IPS-20b (cell line): ENCODE measurements around the gene KCNE1.

Experiments
- H3K27ac ChIP-seq: one replicate; pipeline ENCODE4 v1.5.1; 2013; ENCODE audit warnings: low read length
- H3K27me3 ChIP-seq: 2 replicates; pipeline ENCODE4 v1.6.1; 2013; ENCODE audit warnings: mild to moderate bottlenecking, low read length, inconsistent platforms; ENCODE audit not compliant: insufficient read depth
- H3K36me3 ChIP-seq: 2 replicates; pipeline ENCODE4 v1.6.1; 2013; ENCODE audit warnings: low read depth, mild to moderate bottlenecking, inconsistent platforms, low read length, moderate library complexity; ENCODE audit not compliant: insufficient read depth
- H3K4me1 ChIP-seq: 2 replicates; pipeline ENCODE4 v1.6.1; 2013; ENCODE audit warnings: mild to moderate bottlenecking, control low read depth, inconsistent platforms, low read length, moderate library complexity; ENCODE audit not compliant: insufficient read depth
- H3K4me3 ChIP-seq: 2 replicates; pipeline ENCODE4 v1.5.1; 2013; ENCODE audit warnings: mild to moderate bottlenecking, low read length, inconsistent platforms
- H3K9ac ChIP-seq: 2 replicates; pipeline ENCODE4 v1.6.1; 2013; ENCODE audit warnings: low read depth, mild to moderate bottlenecking, inconsistent platforms, low read length, moderate library complexity
- H3K9me3 ChIP-seq: 2 replicates; pipeline ENCODE4 v1.6.1; 2013; ENCODE audit warnings: mild to moderate bottlenecking, low read depth, low read length, inconsistent platforms; ENCODE audit not compliant: insufficient read depth

The KCNE1 gene

GRCh38 chr21:34550182-34550799 is 38.3 kb upstream of the KCNE1 start:
- Histone ChIP-seq H3K4me1 (peaks cover 8% of the 10 kb centered on the region), H3K36me3 (no peaks in the 10 kb centered on the region), H3K27ac (no peak overlapping the region), H3K4me3 (no peak overlapping the region), H3K9me3 (peaks cover 5% of the 10 kb centered on the region), H3K27me3 (no peaks in the 10 kb centered on the region), H3K9ac (no peak overlapping the region)

GRCh38 chr21:34548781-34549376 is 36.9 kb upstream of the KCNE1 start:
- no peak overlapping the region for H3K9ac ChIP-seq
- H3K36me3 ChIP-seq, result no peaks in the 10 kb centered on the region
- no peaks in the 10 kb centered on the region for H3K27me3 ChIP-seq
- no peak overlapping the region for H3K27ac ChIP-seq
- no peak overlapping the region for H3K4me3 ChIP-seq
- no peaks in the 10 kb centered on the region for H3K9me3 ChIP-seq
- H3K4me1 ChIP-seq, result peaks cover 11% of the 10 kb centered on the region

GRCh38 chr21:34546542-34546941 is 34.5 kb upstream of the KCNE1 start:
- H3K4me3 ChIP-seq, result no peak overlapping the region
- H3K9ac ChIP-seq, result no peak overlapping the region
- H3K9me3 ChIP-seq, result no peaks in the 10 kb centered on the region
- peaks cover 11% of the 10 kb centered on the region for H3K4me1 ChIP-seq
- H3K36me3 ChIP-seq, result no peaks in the 10 kb centered on the region
- H3K27ac ChIP-seq, result no peak overlapping the region
- no peaks in the 10 kb centered on the region for H3K27me3 ChIP-seq

DNA sequence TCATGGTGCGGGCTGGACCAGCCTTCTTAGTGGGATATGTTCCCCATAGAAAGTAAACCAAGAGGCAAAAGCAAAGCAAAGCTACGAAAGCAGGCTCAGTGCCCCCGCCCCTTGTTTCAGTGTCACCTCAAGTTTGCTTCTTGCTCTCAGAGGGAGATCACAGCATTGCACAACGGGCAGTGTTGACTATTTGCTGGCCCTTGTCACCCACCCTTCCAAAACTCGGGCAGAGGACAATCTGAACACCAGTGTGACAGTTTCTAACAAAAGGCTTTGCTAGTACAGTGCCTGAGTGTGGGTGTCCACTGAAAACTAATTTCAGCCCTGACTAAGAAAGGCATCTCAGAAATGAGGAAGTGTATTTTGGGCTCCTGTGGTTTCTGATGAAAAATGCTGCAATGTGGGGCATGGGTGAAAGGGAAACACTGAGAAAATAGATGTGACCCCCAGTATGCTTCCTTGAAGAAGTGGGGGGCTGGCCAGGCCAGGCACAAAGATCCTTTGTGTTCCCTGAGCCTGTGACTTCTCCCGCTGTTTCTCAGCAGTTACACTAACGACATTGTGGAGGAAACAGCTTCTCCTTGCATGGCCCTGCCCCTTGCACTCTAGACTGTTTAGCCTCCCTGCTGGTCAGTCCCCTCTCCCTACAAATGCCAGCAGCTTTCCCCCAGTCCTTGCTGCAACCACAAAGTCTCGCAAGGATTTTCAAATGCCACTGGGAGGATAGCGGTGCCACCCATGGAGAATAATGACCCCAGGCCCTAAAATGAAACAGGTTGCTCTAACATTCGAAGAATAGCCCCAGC is 33.3 kb upstream of the KCNE1 start:
- Histone ChIP-seq H3K4me1 (peaks cover 11% of the 10 kb centered on the region), H3K27me3 (no peaks in the 10 kb centered on the region), H3K9me3 (no peaks in the 10 kb centered on the region), H3K36me3 (no peaks in the 10 kb centered on the region), H3K27ac (no peak overlapping the region), H3K4me3 (0 out of 2 replicates have a peak overlapping the region, but pooled peaks have one; percentile 25), H3K9ac (no peak overlapping the region)

DNA sequence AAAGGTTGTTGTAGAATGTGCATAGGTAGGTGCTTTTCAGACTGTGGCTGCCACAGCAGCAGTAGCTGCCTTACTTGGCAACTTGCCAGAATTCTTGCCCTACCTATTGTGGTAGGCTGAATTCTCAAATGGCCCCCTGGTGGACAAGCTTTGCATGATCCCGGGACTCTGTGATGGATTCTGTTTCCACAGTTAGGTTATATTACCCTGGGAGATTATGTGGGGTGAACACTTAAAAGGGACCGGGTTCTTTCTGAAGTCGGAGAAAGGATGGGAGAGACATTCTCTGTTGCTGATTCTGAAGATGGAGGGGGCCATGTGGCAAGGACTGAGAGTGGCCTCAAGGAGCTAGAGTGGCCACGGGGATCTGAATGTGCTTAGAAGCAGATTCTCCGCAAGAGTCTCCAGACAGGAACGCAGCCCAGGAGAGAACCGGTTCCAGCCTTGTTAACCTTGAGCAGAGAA is 32.1 kb upstream of the KCNE1 start:
- no peak overlapping the region for H3K27ac ChIP-seq
- H3K9ac ChIP-seq, result no peak overlapping the region
- no peaks in the 10 kb centered on the region for H3K27me3 ChIP-seq
- H3K4me1 ChIP-seq, result peaks cover 11% of the 10 kb centered on the region
- no peaks in the 10 kb centered on the region for H3K9me3 ChIP-seq
- no peaks in the 10 kb centered on the region for H3K36me3 ChIP-seq
- no peak overlapping the region for H3K4me3 ChIP-seq

DNA sequence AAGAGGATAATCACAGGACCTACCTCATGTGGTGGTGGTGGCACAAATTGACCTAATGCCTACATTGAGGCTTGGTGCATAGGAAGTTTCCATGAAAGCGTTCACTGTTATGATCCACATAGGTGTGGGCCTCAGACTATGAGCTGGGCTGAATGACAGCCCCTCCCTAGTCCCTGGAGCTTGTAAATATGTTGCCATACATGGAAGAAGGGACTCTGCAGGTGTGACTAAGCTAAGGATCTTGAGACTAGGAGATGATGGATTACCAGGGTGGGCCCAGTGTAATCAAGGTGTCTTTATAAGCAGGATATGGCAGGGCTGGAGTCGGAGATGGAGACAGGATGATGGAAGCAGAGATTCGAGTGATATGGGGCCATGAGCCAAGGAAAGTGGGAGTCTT is 31.0 kb upstream of the KCNE1 start:
- Histone ChIP-seq H3K4me1 (peaks cover 11% of the 10 kb centered on the region), H3K36me3 (no peaks in the 10 kb centered on the region), H3K27me3 (no peaks in the 10 kb centered on the region), H3K9ac (no peak overlapping the region), H3K4me3 (no peak overlapping the region), H3K27ac (no peak overlapping the region), H3K9me3 (no peaks in the 10 kb centered on the region)

- H3K4me3 ChIP-seq, result no peak overlapping the region
- H3K27ac ChIP-seq, result no peak overlapping the region
- H3K9ac ChIP-seq, result no peak overlapping the region
- H3K4me1 ChIP-seq, result peaks cover 2% of the 10 kb centered on the region
- no peaks in the 10 kb centered on the region for H3K9me3 ChIP-seq
- no peaks in the 10 kb centered on the region for H3K36me3 ChIP-seq
- H3K27me3 ChIP-seq, result no peaks in the 10 kb centered on the region
These were observed 28.2 kb upstream of the KCNE1 start for GRCh38 chr21:34540206-34540605.

DNA sequence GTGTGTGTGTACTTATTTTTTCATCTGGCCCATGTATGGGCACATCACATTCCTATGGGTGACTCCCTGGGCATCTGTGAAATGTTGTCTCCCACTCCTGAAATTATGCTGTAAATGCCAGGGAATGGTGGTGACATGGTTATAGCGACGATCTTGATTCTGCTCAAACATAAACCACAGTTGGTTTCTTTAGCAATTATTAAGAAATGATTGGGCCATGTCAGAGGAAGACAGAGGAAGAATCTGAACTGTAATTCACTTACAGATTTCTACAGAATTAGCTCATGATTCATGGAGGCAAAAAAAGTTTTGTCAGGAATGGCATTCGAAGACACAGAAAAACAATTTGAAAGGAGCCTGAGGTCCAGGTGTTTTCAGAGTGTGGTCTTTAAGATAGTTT is 25.8 kb upstream of the KCNE1 start:
- Histone ChIP-seq H3K4me3 (no peak overlapping the region), H3K27me3 (no peaks in the 10 kb centered on the region), H3K9me3 (no peaks in the 10 kb centered on the region), H3K4me1 (no peaks in the 10 kb centered on the region), H3K9ac (no peak overlapping the region), H3K27ac (no peak overlapping the region), H3K36me3 (no peaks in the 10 kb centered on the region)

GRCh38 chr21:34536820-34537219 is 24.8 kb upstream of the KCNE1 start:
- H3K36me3 ChIP-seq, result no peaks in the 10 kb centered on the region
- no peak overlapping the region for H3K4me3 ChIP-seq
- no peaks in the 10 kb centered on the region for H3K27me3 ChIP-seq
- no peaks in the 10 kb centered on the region for H3K4me1 ChIP-seq
- H3K27ac ChIP-seq, result no peak overlapping the region
- H3K9me3 ChIP-seq, result no peaks in the 10 kb centered on the region
- H3K9ac ChIP-seq, result no peak overlapping the region

- H3K27me3 ChIP-seq, result no peaks in the 10 kb centered on the region
- no peak overlapping the region for H3K9ac ChIP-seq
- no peaks in the 10 kb centered on the region for H3K4me1 ChIP-seq
- H3K4me3 ChIP-seq, result no peak overlapping the region
- no peaks in the 10 kb centered on the region for H3K36me3 ChIP-seq
- H3K27ac ChIP-seq, result no peak overlapping the region
- H3K9me3 ChIP-seq, result no peaks in the 10 kb centered on the region
These were observed 24.3 kb upstream of the KCNE1 start for GRCh38 chr21:34536311-34536710.

DNA sequence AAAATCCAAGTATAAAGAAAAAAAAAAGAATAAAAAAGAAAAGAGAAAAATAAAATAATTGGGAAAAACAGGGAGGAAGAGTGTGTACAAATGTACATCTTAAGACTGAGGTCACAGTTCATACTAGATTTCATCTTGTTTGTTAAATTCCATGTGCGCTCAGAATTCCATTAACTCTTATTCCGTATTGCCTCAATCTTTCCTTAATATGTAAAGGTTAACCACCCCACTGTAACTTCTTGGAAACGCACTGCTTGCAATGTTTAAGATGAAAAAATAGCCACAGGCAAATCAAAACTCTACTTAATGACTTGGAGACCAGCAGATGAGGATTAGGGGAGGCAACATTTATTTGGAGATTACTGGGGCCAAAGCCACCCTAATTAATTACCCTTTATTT is 23.9 kb upstream of the KCNE1 start:
- H3K27ac ChIP-seq, result no peak overlapping the region

GRCh38 chr21:34534522-34534921 is 22.5 kb upstream of the KCNE1 start:
- H3K9ac ChIP-seq, result no peak overlapping the region
- H3K36me3 ChIP-seq, result no peaks in the 10 kb centered on the region
- no peaks in the 10 kb centered on the region for H3K4me1 ChIP-seq
- H3K27me3 ChIP-seq, result no peaks in the 10 kb centered on the region
- H3K27ac ChIP-seq, result no peak overlapping the region
- no peak overlapping the region for H3K4me3 ChIP-seq
- H3K9me3 ChIP-seq, result no peaks in the 10 kb centered on the region

More for the DNA sequence above, 23.9 kb upstream of the KCNE1 start:
- Histone ChIP-seq H3K9ac (no peak overlapping the region), H3K27me3 (no peaks in the 10 kb centered on the region), H3K9me3 (no peaks in the 10 kb centered on the region), H3K4me1 (no peaks in the 10 kb centered on the region), H3K4me3 (no peak overlapping the region), H3K36me3 (no peaks in the 10 kb centered on the region)
